ENCODE results near the gene MMD.
A peak's percentile ranks its signal among the peaks of the same experiment; 100 is the strongest.
"Not testable (repeated sequence)": the region's sequence is repeated elsewhere in the genome, so short reads cannot be mapped to it uniquely, and the experiment has no call there.

MMD gene

GRCh38 chr17:55444471-55445441 lies 23.1 kb upstream of the MMD start:
- no peak for DNase-seq
- in situ Hi-C loops (cut with MboI; ENCODE audit: low pct_unique_long_range_greater_than_20kb, low sequenced_read_pairs): no loop called here

GRCh38 chr17:55443904-55444303 lies 22.3 kb upstream of the MMD start:
- in situ Hi-C loops (cut with MboI; ENCODE audit: low pct_unique_long_range_greater_than_20kb, low sequenced_read_pairs): no loop called here
- DNase-seq: no peak

- in situ Hi-C loops (cut with MboI; ENCODE audit: low pct_unique_long_range_greater_than_20kb, low sequenced_read_pairs): no loop called here
- no peak for DNase-seq
Measured at GRCh38 chr17:55442953-55443683, 21.5 kb upstream of the MMD start.

- no peak for DNase-seq
Measured at GRCh38 chr17:55442462-55442861, 20.8 kb upstream of the MMD start.

GRCh38 chr17:55441544-55441943 lies 19.9 kb upstream of the MMD start:
- in situ Hi-C loops (cut with MboI; ENCODE audit: low pct_unique_long_range_greater_than_20kb, low sequenced_read_pairs): no loop called here
- no peak for DNase-seq

More at GRCh38 chr17:55442462-55442861, 20.8 kb upstream of the MMD start:
- in situ Hi-C loops (cut with MboI; ENCODE audit: low pct_unique_long_range_greater_than_20kb, low sequenced_read_pairs): no loop called here

GRCh38 chr17:55440391-55440790 lies 18.8 kb upstream of the MMD start:
- in situ Hi-C loops (cut with MboI; ENCODE audit: low pct_unique_long_range_greater_than_20kb, low sequenced_read_pairs): no loop called here
- DNase-seq: no peak

GRCh38 chr17:55437159-55437605 lies 15.5 kb upstream of the MMD start:
- DNase-seq: peak; percentile 18
- in situ Hi-C loops (cut with MboI; ENCODE audit: low pct_unique_long_range_greater_than_20kb, low sequenced_read_pairs): no loop called here

GRCh38 chr17:55436224-55437158 lies 14.9 kb upstream of the MMD start:
- no peak for DNase-seq
- in situ Hi-C loops (cut with MboI; ENCODE audit: low pct_unique_long_range_greater_than_20kb, low sequenced_read_pairs): no loop called here

- in situ Hi-C loops (cut with MboI; ENCODE audit: low pct_unique_long_range_greater_than_20kb, low sequenced_read_pairs): no loop called here
- no peak for DNase-seq
Measured at GRCh38 chr17:55435408-55435807, 13.8 kb upstream of the MMD start.

- in situ Hi-C loops (cut with MboI; ENCODE audit: low pct_unique_long_range_greater_than_20kb, low sequenced_read_pairs): no loop called here
- no peak for DNase-seq
Measured at GRCh38 chr17:55434721-55435120, 13.1 kb upstream of the MMD start.

GRCh38 chr17:55433629-55434422 lies 12.2 kb upstream of the MMD start:
- in situ Hi-C loops (cut with MboI; ENCODE audit: low pct_unique_long_range_greater_than_20kb, low sequenced_read_pairs): no loop called here
- DNase-seq: no peak

- DNase-seq: no peak
- in situ Hi-C loops (cut with MboI; ENCODE audit: low pct_unique_long_range_greater_than_20kb, low sequenced_read_pairs): no loop called here
Measured at GRCh38 chr17:55433029-55433628, 11.5 kb upstream of the MMD start.

GRCh38 chr17:55432358-55433028 lies 10.9 kb upstream of the MMD start:
- DNase-seq: no peak
- in situ Hi-C loops (cut with MboI; ENCODE audit: low pct_unique_long_range_greater_than_20kb, low sequenced_read_pairs): no loop called here

- in situ Hi-C loops (cut with MboI; ENCODE audit: low pct_unique_long_range_greater_than_20kb, low sequenced_read_pairs); DNase-seq: not testable (repeated sequence)
Measured at GRCh38 chr17:55431914-55432313, 10.3 kb upstream of the MMD start.

- no peak for DNase-seq
- in situ Hi-C loops (cut with MboI; ENCODE audit: low pct_unique_long_range_greater_than_20kb, low sequenced_read_pairs): no loop called here
Measured at GRCh38 chr17:55430541-55431288, 9.1 kb upstream of the MMD start.

- DNase-seq: no peak
- in situ Hi-C loops (cut with MboI; ENCODE audit: low pct_unique_long_range_greater_than_20kb, low sequenced_read_pairs): no loop called here
Measured at GRCh38 chr17:55427587-55427882, 5.9 kb upstream of the MMD start.
